ENCODE measurements around the gene NECAB3.
"Not testable (repeated sequence)": the region's sequence is repeated elsewhere in the genome, so short reads cannot be mapped to it uniquely, and the experiment has no call there.

Gene NECAB3

DNA sequence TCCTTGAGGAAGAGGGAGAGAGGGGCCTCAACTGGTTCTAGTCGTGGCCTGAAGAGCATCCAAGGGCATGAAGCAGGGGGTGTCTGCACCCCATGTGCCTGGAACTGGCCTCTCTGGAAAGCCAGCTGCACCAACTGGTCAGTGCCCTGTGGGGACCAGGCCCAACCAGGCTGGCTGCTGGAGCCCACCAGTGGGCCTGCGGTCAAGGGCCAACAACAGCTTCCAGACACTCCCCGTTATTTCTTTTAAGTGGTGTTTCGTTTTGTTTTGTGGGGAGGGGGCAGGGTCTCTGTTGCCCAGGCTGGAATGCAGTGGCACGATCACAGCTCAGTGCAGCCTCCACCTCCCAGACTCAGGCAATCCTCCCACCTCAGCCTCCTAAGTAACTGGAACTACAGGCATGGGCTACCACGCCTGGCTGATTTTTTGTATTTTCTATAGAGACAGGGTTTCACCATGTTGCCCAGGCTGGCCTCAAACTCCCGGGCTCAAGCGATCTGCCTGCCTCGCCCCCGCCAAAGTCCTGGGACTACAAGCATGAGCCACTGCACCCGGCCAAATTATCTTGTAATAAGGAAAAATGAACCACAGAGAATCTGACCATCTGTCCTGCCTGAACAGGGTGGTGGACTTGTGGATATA, 24.0 kb downstream of the NECAB3 start:
- DNase-seq (ENCODE audit: low read depth in 2 of 2), result no peak

DNA sequence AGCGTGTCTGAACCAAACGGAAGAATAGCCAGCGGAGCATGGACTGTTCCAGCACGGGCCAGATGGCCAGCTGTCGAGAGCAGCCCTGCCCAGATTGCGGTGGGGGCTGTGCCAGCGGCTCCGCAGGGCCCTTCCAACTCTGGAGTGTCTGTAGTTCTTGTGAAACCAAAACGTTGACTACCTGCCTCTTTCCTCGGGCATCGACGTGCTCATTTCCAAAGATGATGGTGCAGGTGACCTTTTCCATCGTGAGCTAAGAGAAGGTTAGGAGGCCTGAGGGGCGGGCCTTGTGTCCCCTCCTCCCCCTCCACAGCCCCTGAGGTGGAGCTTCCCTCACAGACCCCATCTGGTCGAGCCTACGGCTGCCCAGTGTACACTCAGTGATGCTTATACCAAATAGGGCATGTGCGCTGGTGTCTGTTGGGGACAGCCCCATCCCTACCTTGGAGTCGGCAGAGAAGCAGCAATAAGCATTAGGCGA, 25.0 kb downstream of the NECAB3 start:
- no peak for DNase-seq (ENCODE audit: low read depth in 2 of 2)

DNA sequence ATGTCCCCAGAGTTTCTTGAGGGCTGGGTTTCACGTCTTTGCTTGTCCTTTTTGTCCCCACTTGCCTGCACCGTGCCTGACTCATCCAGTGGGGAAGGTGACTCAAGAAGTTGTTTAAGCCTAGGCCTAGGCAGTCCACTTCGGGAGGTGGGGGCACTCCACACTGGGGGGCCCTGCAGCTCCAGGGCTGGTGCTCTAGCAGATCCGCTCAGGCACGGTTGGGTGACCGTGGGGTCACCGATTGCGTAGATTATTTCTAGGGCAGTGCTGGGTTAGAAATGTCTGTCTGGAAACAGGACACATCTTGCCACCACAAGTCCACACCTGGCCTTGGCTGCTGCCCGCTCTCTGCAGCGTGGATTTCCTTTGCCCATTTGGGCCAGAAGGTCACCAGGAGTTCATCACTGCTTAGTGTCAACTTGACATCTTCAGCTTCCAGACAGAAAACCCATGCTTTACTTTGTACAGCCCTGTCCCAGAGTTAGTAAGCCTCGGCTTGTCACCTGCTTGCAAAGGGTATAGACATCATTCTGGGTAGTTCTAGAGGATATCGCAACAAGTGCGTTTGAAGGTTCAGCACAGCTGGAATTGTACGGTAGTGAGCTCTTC, 25.7 kb downstream of the NECAB3 start:
- DNase-seq (ENCODE audit: low read depth in 2 of 2), result no peak

DNA sequence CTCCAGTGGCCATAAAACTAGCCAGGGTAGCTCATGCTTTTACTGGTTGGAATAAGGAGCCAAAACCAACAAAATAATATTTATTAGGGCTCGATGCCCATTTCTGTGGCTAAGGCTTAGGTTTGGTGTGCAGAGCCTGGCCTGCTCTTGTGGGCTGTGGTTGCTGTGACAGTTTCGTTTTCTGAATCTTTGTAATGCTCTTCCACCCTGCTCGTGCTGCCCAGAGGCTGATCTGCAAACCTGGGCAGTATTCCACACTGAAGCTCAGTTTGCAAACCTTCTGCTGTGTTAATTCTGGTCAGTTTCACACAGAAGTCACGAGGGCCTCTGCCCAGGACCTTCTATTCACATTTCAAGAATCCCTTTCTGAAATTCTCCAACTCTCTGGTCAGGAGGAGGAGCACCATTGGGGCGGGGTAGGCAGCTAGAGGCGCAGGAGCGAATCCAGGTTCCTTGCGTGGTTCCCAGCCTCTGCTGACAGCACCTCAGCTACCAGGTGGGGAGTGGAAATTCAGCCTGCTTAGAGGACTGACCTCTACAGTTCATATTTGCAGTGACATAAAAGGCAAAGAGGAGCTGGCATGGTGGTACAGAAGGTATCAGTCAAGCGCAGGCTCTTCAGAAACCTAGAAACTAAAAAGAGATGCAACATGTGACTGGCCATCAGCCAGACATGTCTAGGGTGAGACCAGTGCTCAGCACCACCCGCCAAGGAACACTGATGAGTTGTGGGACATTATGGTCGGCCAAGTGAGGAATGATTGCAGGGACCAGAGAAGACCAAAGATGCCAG, 26.4 kb downstream of the NECAB3 start:
- DNase-seq (ENCODE audit: low read depth in 2 of 2), result no peak

DNA sequence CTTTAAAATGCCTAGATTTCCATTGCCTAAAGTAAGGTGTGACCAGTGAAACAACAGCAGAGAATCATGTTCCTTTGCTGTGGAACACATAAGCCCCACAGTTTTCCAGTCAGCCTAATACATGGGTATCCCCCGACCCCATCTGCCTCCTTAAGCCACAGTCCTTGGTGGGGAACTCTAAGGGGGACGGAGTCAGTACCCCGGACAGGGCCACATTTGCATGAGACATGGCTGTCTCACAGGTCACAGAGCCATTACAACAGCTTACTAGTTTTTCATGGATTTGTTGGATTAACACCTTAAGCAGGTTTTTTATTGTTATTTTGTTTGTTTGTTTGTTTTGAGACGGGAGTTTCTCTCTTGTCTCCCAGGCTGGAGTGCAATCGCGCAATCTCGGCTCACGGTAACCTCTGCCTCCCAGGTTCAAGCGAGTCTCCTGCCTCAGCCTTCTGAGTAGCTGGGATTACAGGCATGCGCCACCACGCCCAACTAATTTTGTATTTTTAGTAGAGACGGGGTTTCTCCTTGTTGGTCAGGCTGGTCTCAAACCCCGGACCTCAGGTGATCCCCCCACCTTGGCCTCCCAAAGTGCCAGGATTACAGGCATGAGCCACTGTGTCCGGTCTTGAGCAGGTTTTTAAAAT, 27.1 kb downstream of the NECAB3 start:
- not testable (repeated sequence) for DNase-seq (ENCODE audit: low read depth in 2 of 2)

DNA sequence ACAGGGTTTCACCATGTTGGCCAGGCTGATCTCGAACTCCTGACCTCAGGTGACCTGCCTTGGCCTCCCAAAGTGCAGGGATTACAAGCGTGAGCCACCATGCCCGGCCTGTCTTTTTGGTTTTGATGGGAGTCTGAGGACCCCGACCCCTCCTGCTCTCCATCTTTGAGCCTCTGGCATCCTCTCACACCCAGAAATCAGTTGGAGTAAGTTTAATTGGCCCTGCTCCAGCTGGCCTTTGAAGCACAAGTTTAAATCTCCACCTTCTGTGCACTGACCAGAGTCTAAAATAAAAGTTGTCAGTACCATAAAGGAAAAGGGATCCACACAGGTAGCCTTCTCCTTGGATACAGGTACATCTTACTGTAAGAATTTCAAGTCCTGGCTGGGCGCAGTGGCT, 28.0 kb downstream of the NECAB3 start:
- no peak for DNase-seq (ENCODE audit: low read depth in 2 of 2)

DNA sequence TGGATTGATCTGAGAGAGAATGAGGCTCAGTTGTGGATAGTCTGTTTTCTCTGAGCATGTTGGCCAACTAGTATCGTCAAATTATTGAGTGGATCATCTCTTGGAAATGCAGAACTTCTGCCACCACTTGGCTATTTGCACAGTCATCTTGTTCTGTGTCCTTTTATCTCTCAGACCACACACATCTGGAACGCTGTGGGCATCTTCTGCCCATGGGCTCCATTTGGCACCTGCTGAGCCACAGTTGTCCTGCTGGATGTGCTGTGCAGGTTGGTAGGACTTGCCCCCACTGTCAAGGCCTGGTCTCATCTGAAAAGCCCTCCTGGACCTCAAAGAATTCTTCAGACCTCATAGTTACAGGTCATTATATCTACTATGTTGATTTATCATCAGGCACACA, 28.8 kb downstream of the NECAB3 start:
- no peak for DNase-seq (ENCODE audit: low read depth in 2 of 2)

DNA sequence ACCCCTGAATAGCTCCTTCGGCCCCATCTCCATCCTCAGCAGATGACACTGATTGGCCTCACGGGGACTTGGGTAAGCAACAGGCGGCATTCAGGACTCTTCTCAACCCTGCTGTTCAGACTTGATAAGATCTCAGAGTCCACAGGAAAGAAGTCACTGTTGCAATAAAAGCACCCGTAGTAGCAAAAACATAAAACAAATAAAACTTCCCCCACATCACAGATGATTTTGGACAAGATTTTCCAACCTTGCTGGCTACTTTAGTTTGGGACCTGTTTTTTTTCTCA, 29.2 kb downstream of the NECAB3 start:
- DNase-seq (ENCODE audit: low read depth in 2 of 2), result no peak

DNA sequence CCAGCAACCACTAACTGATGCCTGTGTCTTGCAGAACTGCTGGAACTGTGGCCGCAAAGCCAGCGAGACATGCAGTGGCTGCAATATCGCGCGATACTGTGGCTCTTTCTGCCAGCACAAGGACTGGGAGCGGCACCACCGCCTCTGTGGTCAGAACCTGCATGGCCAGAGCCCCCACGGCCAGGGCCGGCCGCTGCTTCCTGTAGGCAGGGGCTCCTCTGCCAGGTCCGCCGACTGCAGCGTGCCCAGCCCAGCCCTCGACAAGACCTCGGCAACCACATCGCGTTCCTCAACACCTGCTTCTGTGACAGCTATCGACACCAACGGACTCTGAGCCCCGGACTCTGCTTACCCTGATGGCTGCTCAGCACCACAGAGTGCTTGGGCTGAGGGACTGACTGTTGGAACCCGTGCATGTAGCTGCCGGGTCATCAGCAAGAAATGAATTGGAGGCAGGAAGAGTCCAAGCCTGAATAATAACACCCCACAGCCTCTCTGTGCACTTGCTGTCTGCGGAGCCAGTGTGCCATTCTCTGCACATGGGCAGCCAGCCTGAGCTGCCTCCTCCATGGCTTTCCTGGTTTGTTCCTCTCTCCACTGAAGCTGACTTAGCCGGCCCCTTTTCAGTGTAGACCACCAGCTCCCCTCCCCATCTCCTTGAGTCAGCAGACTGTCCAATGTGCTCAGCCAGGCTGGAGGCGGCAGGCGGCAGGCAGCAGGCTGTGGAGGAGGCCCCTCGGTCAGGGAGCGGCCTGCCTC, 29.7 kb downstream of the NECAB3 start:
- DNase-seq (ENCODE audit: low read depth in 2 of 2), result no peak

DNA sequence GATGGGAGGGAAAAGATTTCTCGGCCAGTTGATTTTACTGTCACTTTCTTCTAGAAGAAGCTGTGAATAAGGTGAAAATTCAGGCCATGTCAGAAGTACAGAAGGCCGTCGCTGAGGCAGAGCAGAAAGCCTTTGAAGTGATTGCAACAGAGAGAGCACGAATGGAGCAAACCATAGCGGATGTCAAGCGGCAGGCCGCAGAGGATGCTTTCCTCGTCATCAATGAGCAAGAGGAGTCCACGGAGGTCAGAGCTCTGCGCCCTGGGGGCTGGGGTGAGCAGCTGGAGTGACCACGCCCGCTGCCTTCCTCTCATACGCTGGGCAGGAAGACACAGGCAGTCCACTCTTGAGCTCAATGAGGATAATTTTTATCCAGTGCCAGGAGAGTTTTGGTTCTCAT, 33.9 kb downstream of the NECAB3 start:
- no peak for DNase-seq (ENCODE audit: low read depth in 2 of 2)

DNA sequence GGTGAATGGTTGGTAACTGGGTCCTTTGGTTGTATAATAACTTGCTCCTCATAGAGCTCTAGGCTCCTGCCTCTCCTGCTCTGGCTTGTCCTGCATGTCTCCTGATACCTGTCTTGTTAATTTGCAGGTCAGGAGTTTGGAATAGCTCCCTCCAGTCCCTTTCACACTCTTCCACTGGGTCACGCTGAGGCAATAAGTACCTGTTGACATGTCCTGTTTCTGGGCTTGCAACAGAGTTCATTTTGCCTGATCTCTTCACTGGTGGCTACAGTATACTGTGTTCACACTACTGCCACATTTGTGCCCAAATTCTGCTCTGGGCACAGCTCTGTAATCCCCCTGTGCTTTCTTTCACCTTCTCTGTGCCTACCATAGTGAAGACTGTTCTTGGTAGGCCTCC, 37.5 kb downstream of the NECAB3 start:
- no peak for DNase-seq (ENCODE audit: low read depth in 2 of 2)

DNA sequence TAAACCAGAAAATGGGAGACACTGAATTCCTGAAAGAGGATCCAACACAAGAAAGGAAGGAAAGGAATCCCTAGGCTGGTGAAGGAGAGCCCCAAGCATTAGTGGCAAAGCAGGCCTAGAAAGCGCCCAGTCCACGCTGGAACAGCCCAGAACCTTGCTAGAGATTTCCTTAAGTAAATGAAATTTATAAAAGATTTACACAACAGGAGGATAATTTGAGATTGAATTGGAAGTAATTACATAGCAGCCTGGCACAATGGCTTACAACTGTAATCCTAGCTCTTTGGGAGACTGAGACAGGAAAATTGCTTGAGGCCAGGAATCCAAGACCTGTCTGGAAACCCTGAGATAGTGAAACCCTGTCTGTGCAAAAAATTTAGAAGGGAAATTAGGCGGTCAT, 38.9 kb downstream of the NECAB3 start:
- no peak for DNase-seq (ENCODE audit: low read depth in 2 of 2)

DNA sequence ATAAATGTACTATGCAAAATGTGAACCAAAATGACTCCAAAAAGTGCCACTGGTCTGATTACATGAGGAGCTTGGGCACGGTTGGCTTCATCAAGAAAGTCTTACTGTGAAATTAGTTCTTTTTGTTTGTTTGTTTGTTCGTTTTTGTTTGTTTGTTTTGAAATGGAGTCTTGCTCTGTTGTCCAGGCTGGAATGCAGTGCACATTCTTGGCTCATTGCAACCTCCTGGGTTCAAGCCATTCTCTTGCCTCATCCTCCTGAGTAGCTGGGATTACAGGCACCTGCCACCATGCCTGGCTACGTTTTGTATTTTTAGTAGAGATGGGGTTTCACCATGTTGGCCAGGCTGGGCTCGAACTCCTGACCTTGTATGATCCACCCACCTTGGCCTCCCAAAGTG, 42.3 kb downstream of the NECAB3 start:
- not testable (repeated sequence) for DNase-seq (ENCODE audit: low read depth in 2 of 2)

DNA sequence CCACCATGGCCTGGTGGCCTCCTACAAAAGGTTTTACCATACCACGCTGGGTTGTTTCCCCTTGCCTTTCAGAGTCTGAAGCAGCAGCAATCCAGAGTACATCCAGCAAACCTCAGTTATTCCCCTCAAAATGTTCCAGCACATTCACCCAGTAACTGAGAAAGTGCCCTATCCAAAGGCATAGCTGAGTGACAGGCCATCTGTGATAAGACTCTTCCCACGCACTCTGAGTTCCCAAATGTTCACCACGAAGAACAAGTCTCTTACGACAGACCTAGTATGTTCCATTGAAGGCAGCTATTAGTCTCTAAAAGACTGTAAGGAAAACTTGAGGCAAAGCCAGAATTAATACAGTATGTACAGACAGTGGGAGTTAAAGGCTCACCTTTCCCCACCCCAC, 43.7 kb downstream of the NECAB3 start:
- no peak for DNase-seq (ENCODE audit: low read depth in 2 of 2)

DNA sequence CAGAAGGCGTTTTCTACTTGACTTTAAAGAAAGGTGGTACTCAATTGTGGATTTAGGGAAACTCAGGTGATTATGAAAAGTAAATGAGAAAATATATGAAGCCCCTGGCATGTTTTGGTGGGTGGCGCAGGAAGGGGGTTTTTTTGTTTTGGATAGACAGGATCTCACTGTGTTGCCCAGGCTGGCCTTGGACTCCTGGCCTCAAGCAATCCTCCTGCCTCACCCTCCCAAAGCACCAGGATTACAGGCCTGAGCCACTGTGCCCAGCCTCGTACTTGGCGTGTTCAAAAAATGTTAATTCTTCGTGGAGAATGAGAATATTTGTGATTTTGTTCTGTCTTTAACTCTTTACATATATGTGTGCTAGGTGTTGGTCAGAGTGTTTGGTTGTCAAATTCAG, 44.2 kb downstream of the NECAB3 start:
- no peak for DNase-seq (ENCODE audit: low read depth in 2 of 2)

DNA sequence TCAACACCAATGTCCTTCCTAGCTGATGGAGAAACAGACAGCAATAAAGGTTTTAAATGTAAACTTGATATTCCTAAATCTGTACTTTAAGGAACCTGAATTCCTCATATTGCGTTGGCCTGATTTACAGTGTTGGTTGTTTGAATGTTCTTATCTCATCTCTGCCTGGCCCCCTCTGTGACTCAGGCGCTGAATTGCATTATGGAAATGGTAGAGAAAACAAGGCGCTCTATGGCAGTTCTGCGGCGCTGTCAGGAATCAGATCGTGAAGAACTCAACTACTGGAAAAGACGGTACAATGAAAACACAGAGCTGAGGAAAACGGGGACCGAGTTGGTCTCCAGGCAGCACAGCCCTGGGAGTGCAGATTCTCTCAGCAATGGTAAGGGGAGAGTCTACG, 44.7 kb downstream of the NECAB3 start:
- DNase-seq (ENCODE audit: low read depth in 2 of 2), result no peak

DNA sequence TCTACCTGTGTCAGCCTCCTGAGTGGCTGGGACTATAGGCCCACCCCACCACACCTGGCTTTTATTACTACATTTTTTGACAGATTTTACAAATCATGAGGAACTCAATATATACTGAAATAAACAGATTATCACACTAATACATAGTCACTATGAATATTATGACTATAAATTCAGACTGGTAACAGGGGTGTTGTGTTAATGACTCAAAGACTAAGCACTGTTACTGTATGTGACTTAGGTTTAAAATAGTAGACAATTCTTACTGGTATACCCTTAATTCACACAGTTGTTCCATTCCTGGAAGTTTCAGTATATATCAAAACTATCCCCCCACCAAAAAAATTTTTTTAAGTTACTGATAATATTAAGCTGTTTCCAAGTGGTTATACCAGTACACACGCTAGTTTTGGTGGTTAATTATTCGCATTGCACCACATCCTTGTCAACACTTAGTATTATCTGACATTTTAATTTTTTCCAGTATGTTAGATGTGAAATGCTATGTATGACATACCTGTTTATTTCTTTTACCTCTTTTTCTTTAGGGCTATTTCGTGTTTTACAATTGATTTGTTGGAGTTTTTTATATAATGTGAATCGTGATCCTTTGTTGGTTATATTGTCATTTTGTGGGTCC, 46.5 kb downstream of the NECAB3 start:
- no peak for DNase-seq (ENCODE audit: low read depth in 2 of 2)

DNA sequence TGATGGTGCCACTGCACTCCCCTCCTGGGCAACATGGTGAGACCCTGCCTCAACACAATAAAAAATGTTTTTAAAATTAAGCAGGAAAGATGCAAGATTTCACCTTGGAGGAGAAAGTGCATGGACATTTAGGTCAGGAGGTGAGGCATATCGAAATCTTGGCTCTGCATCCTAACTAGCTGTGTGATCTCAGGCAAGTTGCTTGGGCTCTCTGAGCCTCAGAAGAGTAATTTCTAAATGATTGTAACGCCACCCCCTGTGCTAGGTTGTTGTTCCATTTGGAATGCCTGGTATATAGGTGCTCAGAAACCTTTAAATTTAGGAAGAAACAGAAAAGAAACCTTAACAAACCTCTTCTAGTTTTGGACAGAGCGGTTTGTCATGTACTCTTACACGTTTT, 48.0 kb downstream of the NECAB3 start:
- no peak for DNase-seq (ENCODE audit: low read depth in 2 of 2)

DNA sequence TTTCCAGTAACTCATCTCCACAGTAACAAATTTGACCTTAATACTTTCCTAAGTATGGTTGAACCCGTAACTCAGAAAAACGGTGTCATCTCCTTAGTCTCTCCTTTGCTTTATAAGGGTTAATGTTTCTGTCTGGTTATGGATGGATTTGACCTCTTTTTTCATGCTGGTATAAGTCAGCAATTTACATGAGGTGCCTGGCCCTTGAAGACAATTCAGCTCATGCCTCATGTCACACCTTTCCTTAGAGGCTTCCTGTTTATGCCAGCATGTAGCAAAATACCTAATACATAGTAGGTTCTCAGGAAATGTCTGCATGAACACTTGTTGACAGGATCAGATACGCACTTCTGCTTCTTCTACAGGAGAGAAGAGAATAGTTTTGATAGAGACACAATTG, 49.8 kb downstream of the NECAB3 start:
- no peak for DNase-seq (ENCODE audit: low read depth in 2 of 2)

DNA sequence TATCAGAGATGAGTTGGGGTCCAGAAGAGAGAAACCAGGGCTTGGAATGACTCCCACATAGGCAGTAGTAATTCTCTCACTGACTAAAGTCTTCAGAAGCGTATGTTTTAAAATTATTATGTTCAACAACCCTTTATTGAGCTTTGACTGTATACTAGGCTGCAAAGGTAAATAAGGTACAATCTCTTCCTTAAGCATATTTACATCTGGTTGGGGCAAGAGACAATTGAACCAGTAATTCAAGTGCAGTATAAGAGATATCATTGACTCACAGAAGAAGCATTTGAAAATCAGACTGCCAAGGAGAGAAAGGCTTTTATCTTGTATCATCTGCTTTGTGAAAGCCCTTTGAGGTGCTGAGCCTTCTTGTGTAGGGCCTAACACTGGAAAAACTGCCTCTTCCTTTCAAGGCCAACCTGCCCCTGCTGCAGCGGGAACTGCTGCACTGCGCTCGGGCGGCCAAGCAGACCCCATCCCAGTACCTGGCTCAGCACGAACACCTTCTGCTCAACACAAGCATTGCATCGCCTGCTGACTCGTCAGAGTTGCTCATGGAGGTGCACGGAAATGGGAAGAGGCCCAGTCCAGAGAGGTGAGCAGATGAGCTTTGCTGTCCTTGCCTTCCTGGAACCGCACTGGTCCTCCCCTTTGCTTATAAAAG, 51.4 kb downstream of the NECAB3 start:
- no peak for DNase-seq (ENCODE audit: low read depth in 2 of 2)
